ENCODE results near the gene ZNF143. TPM values are rescaled to one million over a fixed set of nuclear protein-coding genes. Genes with fewer than 3 reads are reported as not detected.

The ZNF143 gene
- total RNA-seq, 4 donors from 2014 or later = 41.6 to 144 (median 44.3) TPM

DNA sequence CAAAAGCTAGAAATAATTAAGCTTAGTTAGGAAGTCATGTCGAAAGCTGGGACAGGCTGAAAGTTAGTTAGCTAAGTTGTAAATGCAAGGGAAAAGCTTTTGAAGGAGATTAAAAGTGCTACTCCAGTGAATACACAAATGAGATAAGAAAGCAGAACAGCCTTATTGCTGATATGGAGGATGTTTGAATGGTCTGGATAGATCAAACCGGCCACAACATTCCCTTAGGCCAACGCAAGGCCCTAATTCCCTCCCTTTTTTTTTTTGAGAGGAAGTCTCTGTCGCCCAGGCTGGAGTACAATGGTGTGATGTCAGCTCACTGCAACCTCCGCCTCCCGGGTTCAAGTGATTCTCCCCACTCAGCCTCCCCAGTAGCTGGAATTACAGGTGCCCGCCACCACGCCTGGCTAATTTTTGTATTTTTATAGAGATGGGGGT, 89.4 kb downstream of the ZNF143 start:
- no peaks in the 10 kb centered on the region for H3K9me3 ChIP-seq
- no peak overlapping the region for H3K27ac ChIP-seq
- H3K36me3 ChIP-seq = no peaks in the 10 kb centered on the region
- no peak for TF ChIP-seq POLR2A (IDR thresholded peaks at IDR 0.05)
- TF ChIP-seq CTCF (IDR thresholded peaks at IDR 0.05) = no peak
- intact Hi-C loops (cut with DNase I; ENCODE audit: low total_unique reads) = no loop called here
- no peak for DNase-seq
- H3K4me1 ChIP-seq = no peaks in the 10 kb centered on the region
- no peaks in the 10 kb centered on the region for H3K27me3 ChIP-seq
- H3K4me3 ChIP-seq = no peak overlapping the region

DNA sequence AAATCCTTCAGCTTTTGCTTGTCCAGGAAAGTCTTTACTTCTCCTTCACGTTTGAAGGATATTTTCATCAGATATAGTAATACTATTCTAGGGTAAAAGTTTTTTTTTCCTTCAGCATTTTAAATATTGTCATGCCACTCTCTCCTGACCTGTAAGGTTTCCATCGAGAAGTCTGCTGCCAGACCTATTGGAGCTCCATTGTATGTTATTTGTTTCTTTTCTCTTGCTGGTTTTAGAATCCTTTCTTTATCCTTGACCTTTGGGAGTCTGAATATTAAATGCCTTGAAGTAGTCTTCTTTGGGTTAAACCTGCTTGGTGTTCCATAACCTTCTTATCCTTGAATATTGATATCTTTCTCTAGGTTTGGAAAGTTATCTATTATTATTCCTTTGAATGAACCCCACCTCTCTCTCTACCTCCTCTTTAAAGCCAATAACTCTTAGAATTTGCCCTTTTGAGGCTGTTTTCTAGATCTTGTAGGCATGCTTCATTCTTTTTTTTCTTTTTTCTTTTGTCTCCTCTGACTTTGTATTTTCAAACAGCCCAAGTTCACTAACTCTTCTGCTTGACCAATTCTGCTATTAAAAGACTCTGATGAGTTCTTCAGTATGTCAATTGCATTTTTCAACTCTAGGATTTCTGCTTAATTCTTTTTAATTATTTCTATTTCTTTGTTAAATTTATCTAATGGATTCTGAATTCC, 100.6 kb downstream of the ZNF143 start:
- Histone ChIP-seq H3K9me3 (no peaks in the 10 kb centered on the region), H3K27me3 (no peaks in the 10 kb centered on the region), H3K27ac (no peak overlapping the region), H3K4me1 (peaks cover 0 to 3% of the 10 kb centered on the region in 2 donors), H3K36me3 (no peaks in the 10 kb centered on the region), H3K4me3 (no peak overlapping the region)
- TF ChIP-seq CTCF (IDR thresholded peaks at IDR 0.05) (no peak), POLR2A (IDR thresholded peaks at IDR 0.05) (no peak)
- no peak for DNase-seq
- intact Hi-C loops (cut with DNase I; ENCODE audit: low total_unique reads) = no loop called here

GRCh38 chr11:9562716-9563115, 101.9 kb downstream of the ZNF143 start:
- no peak overlapping the region for H3K27ac ChIP-seq
- H3K4me1 ChIP-seq = peaks cover 0 to 4% of the 10 kb centered on the region in 2 donors
- H3K9me3 ChIP-seq = no peaks in the 10 kb centered on the region
- no peaks in the 10 kb centered on the region for H3K27me3 ChIP-seq
- intact Hi-C loops (cut with DNase I; ENCODE audit: low total_unique reads) = no loop called here
- no peaks in the 10 kb centered on the region for H3K36me3 ChIP-seq
- H3K4me3 ChIP-seq = no peak overlapping the region
- no peak for TF ChIP-seq CTCF (IDR thresholded peaks at IDR 0.05)
- DNase-seq = no peak

DNA sequence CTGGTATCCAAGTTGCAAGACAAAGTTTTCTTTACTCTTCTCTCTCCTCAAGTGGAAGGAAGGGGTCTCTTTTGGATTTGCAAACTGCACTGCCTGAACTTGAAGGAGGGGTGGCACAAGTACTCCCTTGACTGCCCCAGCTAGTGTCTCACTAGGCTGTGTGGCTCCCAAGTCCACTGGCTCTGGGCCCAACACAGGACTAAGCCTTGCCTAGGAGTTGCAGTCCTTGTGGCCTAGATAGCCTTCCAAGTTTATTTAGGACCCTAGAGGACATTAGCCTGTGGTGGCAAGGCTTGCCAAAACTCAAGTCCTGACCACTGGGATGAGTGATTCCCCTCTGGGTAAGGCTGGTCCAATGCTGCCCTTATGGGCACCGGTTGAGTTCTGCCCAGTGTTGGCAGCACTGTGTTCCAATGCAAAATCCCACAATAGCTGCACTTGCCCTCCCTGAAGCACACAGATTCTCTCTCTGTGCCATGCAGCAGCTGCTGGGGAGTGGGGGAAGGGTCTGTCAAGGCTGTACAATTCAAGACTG, 102.5 kb downstream of the ZNF143 start:
- intact Hi-C loops (cut with DNase I; ENCODE audit: low total_unique reads) = no loop called here
- DNase-seq = no peak
- no peaks in the 10 kb centered on the region for H3K36me3 ChIP-seq
- no peak overlapping the region for H3K27ac ChIP-seq
- no peak overlapping the region for H3K4me3 ChIP-seq
- TF ChIP-seq POLR2A (IDR thresholded peaks at IDR 0.05) = no peak
- TF ChIP-seq CTCF (IDR thresholded peaks at IDR 0.05) = no peak
- no peaks in the 10 kb centered on the region for H3K27me3 ChIP-seq
- no peaks in the 10 kb centered on the region for H3K9me3 ChIP-seq
- H3K4me1 ChIP-seq = peaks cover 0 to 4% of the 10 kb centered on the region in 2 donors

DNA sequence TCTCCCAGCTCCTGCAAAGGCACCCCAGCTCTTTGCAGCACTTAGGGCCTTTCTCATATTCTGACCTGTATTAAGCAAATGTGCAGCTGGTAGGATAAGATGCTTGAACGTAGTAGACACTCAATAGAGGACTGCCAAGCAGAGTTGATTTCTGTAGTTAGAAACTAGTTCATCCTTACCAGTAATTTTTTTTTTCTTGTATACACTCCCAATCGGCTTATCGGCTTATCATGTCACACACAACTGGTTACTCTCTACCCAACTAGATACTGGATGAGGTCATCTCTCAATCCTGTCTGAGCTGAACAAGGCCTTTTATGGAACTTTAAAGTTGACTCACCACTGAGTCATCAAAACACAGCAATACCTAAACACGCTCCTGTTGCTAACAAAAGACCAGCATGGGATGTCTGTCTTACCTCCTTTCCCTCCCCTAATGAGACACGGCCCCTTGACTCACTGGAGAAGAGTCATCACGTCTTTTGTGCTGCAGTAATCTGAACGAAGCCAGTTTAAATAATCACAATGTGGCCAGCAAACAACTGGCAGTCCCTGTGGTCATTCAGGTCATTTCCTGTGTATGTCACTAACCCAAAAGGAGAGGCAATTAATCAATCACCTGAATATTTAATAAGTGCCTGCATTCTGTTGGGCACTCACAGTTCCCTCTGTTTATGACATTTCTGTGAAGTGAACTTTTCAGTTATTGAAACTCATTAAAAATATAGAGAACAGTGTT, 105.2 kb downstream of the ZNF143 start:
- no peak overlapping the region for H3K4me3 ChIP-seq
- peak overlapping the region; percentile 94 to 97 for H3K27ac ChIP-seq
- no peaks in the 10 kb centered on the region for H3K9me3 ChIP-seq
- TF ChIP-seq POLR2A (IDR thresholded peaks at IDR 0.05) (peak; percentile 72 to 76), CTCF (IDR thresholded peaks at IDR 0.05) (no peak)
- H3K27me3 ChIP-seq = no peaks in the 10 kb centered on the region
- DNase-seq = peak; percentile 68 to 90
- peaks cover 0 to 4% of the 10 kb centered on the region in 2 donors for H3K4me1 ChIP-seq
- intact Hi-C loops (cut with DNase I; ENCODE audit: low total_unique reads) = no loop called here
- no peaks in the 10 kb centered on the region for H3K36me3 ChIP-seq

All from uterus (tissue), 4 donors.